ENCODE measurements around the gene OR2G3. TPM values are rescaled to one million over a fixed set of nuclear protein-coding genes. Genes with fewer than 3 reads are reported as not detected.

The OR2G3 gene
- not detected in 5 replicates for total RNA-seq (2022; extraction: Qiagen RNA extraction)

DNA sequence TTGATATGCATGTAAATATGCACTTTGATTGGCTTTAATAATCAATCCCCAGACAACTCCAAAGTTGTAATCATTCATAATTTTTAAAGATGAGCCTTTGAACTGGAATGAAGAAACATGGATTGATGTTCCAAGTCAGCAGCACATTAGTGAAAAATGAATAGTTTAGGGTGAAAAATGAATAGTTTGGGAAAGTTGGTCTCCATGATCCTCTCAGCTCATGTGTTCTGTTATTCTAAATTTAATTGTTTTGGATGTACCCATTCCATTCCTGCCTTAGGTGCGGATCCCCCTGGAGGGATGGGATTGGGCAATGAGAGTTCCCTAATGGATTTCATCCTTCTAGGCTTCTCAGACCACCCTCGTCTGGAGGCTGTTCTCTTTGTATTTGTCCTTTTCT is at the start of gene OR2G3:
Gene OR2G3 (plus strand): TSS at position 301 of the 400 bp plus-strand sequence. CDS start 0 bp downstream, at position 301.

GRCh38 chr1:247588060-247588459 is 17.3 kb upstream of the OR2G3 start, which contains the start of gene OR2G2:
Gene OR2G2, plus strand, starts transcription at chr1:247588360. Its CDS starts 0 bp downstream, at chr1:247588360.

Other genes starting within 250 kb of the OR2G3 start
- gene NLRP3, start 189.4 kb upstream of the OR2G3 start, total RNA-seq (2022; extraction: Qiagen RNA extraction) = not detected in 5 replicates
- not detected in 5 replicates for gene OR2B11, start 147.5 kb upstream of the OR2G3 start, total RNA-seq (2022; extraction: Qiagen RNA extraction)
- gene OR2C3, start 69.1 kb upstream of the OR2G3 start, total RNA-seq (2022; extraction: Qiagen RNA extraction) = not detected in 5 replicates
- gene GCSAML, start 56.5 kb upstream of the OR2G3 start, total RNA-seq (2022; extraction: Qiagen RNA extraction) = not detected in 5 replicates
- gene OR2G2, start 17.2 kb upstream of the OR2G3 start, total RNA-seq (2022; extraction: Qiagen RNA extraction) = not detected in 5 replicates
- gene OR13G1, start 74.2 kb downstream of the OR2G3 start, total RNA-seq (2022; extraction: Qiagen RNA extraction) = not detected in 5 replicates
- not detected in 5 replicates for gene OR6F1, start 111.1 kb downstream of the OR2G3 start, total RNA-seq (2022; extraction: Qiagen RNA extraction)
- gene OR14K1, start 133.0 kb downstream of the OR2G3 start, total RNA-seq (2022; extraction: Qiagen RNA extraction) = not detected in 5 replicates
- not detected in 5 replicates for gene OR14A2, start 142.6 kb downstream of the OR2G3 start, total RNA-seq (2022; extraction: Qiagen RNA extraction)
- gene OR1C1, start 155.0 kb downstream of the OR2G3 start, total RNA-seq (2022; extraction: Qiagen RNA extraction) = not detected in 5 replicates
- not detected in 5 replicates for gene OR14A16, start 218.5 kb downstream of the OR2G3 start, total RNA-seq (2022; extraction: Qiagen RNA extraction)
- gene OR11L1, start 236.3 kb downstream of the OR2G3 start, total RNA-seq (2022; extraction: Qiagen RNA extraction) = not detected in 5 replicates